GM19043 (cell line): ENCODE measurements around the gene SUSD5.
A peak's percentile ranks its signal among the peaks of the same experiment; 100 is the strongest.
"Not testable (repeated sequence)": the region's sequence is repeated elsewhere in the genome, so short reads cannot be mapped to it uniquely, and the experiment has no call there.

Experiments
- ATAC-seq: cut with Tn5 transposase; IDR thresholded peaks from one replicate; pipeline ENCODE4 v1.9.1; 2021; ENCODE audit warnings: low read depth; ENCODE audit not compliant: unreplicated experiment

Gene SUSD5

DNA sequence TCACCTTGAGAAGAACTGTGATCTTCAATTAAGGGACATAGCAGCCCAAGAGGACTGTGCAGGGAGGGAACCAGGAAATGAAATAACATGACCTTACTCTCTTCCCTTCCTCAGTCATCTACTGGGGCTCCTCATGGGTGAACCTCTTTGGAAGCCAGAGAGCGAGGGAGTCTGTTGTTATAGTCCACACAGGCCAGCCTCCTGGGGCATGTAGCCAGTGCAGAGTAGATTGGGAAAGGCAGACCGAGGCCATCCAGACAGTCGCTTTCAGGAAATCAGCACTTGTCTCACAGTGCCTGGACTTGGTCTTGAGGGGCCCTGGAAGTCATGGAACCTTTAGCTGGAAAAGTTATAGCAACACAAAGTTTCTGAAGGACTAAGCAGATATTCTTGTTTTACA is 98.7 kb downstream of the SUSD5 start:
- ATAC-seq = no peak

DNA sequence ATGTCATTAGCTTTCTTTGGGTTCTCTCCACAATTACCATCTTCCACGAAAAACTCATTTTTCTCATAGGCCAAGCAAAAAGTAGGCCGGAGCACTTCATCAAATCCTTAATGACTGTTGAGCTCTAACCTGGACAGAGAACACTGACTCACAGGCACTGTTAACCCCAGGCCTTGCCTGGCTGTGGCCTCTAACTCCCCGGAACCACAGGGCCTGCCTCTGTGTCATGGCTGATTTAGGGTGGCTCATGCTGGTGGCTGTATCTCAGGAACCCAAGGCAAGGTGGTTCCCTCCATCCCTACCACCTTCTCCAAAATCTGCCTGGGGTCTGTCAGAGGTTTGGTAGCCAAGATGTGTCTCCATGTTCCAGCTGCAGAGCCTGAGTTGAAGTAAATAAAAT is 101.1 kb downstream of the SUSD5 start:
- ATAC-seq = no peak

DNA sequence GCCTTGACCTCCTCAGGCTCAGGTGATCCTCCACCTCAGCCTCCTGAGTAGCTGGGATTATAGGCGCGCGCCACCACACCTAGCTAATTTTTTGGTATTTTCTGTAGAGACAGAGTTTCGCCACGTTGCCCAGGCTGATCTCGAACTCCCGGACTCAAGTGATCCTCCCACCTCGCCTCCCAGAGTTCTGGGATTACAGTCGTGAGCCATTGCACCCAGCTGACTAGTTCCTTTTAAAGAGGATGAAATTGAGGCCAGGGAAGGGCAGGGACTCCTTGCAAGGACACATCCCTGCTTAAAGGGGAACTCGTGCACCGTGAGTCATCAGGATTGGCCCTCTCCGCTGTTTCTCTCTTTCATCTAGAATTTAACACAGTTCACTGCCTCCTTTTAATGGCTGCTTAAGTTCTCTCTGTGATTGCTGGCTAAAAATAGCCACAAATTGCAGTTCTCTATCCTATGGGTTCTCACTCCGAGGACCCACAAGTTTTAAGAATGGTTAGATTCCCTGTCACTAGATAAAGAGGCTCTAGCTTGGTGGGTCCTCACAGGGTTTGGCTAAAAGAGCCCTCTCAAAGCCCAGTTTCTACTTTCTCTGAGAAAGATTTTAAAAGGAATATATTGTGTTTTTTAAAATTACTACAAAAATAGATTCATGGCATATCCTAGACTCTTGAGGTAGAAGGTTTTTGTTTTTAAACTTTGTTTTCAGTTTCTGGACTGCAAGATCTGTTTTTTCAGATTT is 103.4 kb downstream of the SUSD5 start:
- ATAC-seq = no peak

DNA sequence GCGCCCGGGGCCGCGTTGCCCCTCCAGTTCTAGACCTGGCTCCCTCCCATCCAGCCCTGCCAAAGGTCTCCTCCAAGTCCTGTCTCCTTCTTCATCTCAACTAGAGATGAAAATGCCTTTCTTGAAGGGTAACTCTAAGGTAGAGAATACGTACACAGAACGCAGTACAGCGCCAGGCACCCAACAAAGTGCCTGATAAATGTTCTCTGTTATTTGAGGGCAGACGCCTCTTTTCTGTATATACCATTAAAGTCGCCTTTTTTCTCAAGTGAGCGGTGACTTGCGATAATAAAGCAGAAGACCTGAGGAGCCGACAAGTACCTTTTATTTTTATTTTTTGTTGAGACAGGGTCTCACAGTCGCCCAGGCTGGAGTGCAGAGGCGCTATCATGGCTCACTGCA is 104.0 kb downstream of the SUSD5 start:
- ATAC-seq = no peak

DNA sequence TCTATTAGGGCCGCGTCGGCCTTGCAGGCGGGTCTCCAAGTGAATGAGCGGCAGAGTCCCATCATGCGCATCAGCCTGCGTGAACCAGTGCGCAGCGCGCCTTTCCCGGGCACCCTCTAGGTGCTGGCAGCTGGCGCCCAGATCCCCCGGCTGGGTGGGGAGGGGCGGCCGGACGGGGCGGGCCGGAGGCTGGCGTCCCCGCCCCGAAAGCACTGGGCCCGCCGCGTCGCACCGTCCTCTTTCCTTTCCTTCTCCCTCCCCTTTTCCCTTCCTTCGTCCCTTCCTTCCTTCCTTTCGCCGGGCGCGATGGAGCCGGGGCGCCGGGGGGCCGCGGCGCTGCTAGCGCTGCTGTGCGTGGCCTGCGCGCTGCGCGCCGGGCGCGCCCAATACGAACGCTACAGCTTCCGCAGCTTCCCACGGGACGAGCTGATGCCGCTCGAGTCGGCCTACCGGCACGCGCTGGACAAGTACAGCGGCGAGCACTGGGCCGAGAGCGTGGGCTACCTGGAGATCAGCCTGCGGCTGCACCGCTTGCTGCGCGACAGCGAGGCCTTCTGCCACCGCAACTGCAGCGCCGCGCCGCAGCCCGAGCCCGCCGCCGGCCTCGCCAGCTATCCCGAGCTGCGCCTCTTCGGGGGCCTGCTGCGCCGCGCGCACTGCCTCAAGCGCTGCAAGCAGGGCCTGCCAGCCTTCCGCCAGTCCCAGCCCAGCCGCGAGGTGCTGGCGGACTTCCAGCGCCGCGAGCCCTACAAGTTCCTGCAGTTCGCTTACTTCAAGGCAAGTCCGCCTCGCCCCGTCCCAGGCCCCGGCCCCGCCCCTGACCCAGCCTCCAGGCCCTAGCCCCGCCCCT is 104.6 kb downstream of the SUSD5 start, which contains the start of gene CRTAP:
Gene CRTAP, plus strand, starts transcription at position 243 of the 850 bp plus-strand sequence. Its CDS starts 64 bp downstream, at position 307.
- ATAC-seq = peak; percentile 73

DNA sequence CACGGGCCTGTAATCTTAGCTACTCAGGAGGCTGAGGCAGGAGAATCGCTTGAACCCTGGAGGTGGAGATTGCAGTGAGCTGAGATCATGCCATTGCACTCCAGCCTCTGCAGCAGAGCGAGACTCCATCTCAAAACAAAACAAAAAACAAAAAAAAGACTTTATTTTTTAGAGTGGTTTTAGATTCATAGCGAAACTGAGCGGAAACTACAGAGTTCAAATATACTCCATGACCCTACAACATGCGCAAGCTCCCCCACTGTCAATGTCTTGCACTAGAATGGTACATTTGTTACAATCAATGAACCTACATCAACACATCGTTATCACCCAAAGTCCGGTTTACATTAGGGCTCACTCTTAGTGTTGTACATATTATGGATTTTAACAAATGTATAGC is 107.0 kb downstream of the SUSD5 start:
- peak; percentile 36 for ATAC-seq

DNA sequence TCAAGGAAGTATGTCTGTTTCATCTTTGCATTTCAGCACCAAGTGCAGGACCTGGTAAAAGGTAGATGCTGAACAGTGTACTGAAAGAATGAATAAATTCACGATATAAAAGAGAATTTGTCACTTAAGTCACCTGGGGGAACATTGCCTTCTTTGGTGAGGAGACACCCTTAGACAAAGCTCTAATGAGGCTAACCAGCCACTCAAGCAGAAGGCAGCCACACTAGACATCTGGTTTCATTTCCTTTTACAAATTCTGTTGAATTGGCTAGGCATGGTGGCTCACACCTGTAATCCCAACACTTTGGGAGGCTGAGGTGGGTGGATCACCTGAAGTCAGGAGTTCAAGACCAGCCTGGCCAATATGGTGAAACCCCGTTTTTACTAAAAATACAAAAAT is 111.8 kb downstream of the SUSD5 start:
- not testable (repeated sequence) for ATAC-seq

DNA sequence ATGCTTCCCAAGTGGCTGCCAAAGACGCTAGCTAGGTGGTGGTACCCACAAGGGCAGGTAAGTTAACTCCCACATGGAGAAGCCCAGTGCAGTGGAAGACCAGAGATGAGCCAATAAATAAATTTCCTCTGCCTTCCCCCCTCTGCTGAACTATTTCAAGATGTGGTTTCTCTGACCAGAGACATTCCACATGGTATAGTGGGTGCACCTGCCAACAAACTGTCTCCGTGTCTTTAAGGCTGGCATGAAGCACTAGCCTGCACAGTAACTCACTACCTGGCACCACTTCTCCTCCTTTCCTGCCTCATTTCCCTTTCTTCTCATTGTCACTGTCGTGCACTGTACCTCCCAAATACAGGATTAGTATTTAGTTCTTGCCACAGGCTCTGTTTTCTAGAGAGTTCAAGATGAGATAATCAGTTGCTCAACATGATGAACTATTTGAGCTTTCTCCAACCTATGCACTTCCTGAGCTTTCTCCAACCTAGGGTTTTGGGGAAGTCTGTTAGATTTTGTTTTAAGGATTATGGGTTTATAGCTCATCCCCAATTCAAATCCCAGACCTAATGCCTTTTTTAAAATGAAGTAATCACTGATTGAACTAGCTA is 113.2 kb downstream of the SUSD5 start:
- no peak for ATAC-seq

DNA sequence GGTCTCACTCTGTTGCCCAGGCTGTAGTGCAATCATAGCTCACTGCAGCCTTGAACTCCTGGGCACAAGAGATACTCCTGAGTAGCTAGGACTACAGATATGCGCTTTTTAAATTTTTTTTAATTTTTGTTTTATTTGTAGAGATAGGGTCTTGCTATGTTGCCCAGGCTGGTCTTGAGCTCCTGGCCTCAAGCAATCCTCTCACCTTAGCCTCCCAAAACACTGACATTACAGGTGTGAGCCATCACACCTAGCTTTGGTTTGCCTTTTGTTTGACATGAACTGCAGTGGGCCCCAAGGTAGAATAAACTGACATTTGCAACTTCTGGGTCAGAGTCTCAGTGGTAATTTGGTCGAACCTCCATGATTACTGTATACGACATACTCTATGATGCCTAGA is 113.8 kb downstream of the SUSD5 start:
- ATAC-seq = no peak

DNA sequence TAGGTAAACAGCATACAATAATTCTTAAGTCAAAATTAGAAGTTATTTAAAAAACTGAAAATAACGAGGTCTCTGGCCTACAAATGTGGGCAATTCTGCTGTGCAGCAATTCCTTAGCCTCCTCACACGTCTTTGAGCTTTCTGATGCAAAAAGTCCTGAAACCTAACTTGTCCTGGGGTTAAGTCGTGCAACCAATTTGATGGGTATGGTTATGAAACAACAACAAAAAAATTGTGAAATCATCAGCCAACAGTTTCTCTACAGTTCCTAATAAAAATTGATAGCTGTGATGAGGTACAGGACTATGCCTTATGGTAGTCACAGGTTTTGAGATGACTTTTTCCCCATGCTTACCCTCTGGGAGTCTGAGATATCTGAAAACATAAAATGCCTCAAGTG is 115.1 kb downstream of the SUSD5 start:
- no peak for ATAC-seq

DNA sequence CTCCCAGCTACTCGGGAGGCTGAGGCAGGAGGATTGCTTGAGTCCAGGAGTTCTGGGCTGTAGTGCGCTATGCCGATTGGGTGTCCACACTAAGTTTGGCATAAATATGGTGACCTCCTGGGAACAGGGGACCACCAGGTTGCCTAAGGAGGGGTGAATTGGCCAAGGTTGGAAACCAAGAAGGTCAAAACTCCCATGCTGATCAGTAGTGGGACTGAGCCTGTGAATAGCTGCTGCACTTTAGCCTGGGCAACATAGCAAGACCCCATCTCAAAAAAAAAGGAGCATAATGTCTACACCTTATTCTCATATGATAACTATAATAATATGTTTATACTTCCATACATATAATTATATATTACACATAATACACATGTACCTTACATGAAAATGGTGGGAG is 115.6 kb downstream of the SUSD5 start:
- ATAC-seq = no peak

DNA sequence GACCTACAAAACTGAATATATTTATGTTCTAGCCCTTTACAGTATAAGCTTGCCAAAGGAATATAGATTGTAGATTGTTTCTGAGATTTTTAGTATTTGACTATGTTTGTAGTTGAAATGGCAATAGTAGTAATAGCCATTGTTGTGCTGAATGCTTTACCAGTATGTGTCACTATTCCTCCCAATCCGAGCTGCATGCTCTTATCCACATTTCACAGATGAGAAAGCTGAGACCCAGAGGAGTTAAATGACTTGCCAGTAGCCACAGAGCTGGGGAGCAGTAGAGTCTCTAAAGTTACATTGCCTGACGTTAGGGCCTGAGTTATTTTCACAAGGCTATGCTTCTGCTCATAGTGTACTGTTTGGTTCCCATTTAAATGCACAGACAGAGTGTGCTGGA is 118.4 kb downstream of the SUSD5 start:
- ATAC-seq = no peak
